HepG2 (cell line): ENCODE data around the gene KPNB1. TPM values are rescaled to one million over a fixed set of nuclear protein-coding genes. Genes with fewer than 3 reads are reported as not detected.

Source experiments
- ATRX ChIP-seq: sonication (generic); formaldehyde crosslinking; IDR thresholded peaks from 2 replicates; pipeline ENCODE4 v1.4.0; 2020; ENCODE audit warnings: missing genetic modification reagents, borderline replicate concordance
- GATA4 ChIP-seq: sonication (generic); IDR thresholded peaks from 2 replicates; pipeline ENCODE4 v1.6.1; 2016; ENCODE audit warnings: antibody characterized with exemption, low read depth, borderline replicate concordance
- GZF1 ChIP-seq: sonication (generic); formaldehyde crosslinking; IDR thresholded peaks from 2 replicates; pipeline ENCODE4 v1.5.1; 2020; ENCODE audit warnings: mild to moderate bottlenecking, missing genetic modification reagents
- HMG20B ChIP-seq: conservative IDR thresholded peaks from 2 replicates; pipeline ENCODE4 v1.6.1; 2016; ENCODE audit warnings: missing genetic modification reagents, missing compliant biosample characterization
- KLF16 ChIP-seq, 2 experiments: sonication (generic) in 1 of 2; formaldehyde crosslinking in 1 of 2; IDR thresholded peaks; 2 replicates each; pipeline versions ENCODE4 v1.6.1 to v1.8.0; 2016 to 2023; ENCODE audit warnings: missing genetic modification reagents in 2 of 2, missing compliant biosample characterization in 1 of 2
- NAIF1 ChIP-seq: sonication (generic); formaldehyde crosslinking; IDR thresholded peaks from 2 replicates; pipeline ENCODE4 v1.5.0; 2020; ENCODE audit warnings: mild to moderate bottlenecking, missing genetic modification reagents, borderline replicate concordance
- PTBP1 ChIP-seq: fragments of 200-400 bp; formaldehyde crosslinking; IDR thresholded peaks from 2 replicates; pipeline ENCODE4 v1.6.1; 2018; ENCODE audit warnings: low read length, low read depth; ENCODE audit not compliant: poor library complexity, severe bottlenecking
- TBP ChIP-seq: sonication (generic); formaldehyde crosslinking; IDR thresholded peaks from 2 replicates; pipeline ENCODE4 v1.5.0; 2020; ENCODE audit warnings: missing genetic modification reagents
- TIGD3 ChIP-seq: sonication (generic); formaldehyde crosslinking; IDR thresholded peaks from 2 replicates; pipeline ENCODE4 v1.5.1; 2020; ENCODE audit warnings: mild to moderate bottlenecking, missing genetic modification reagents, borderline replicate concordance
- ZBTB38 ChIP-seq: sonication (generic); formaldehyde crosslinking; IDR thresholded peaks from 2 replicates; pipeline ENCODE4 v1.5.1; 2020; ENCODE audit warnings: mild to moderate bottlenecking, missing genetic modification reagents
- ZBTB8A ChIP-seq: sonication (generic); formaldehyde crosslinking; IDR thresholded peaks from 2 replicates; pipeline ENCODE4 v1.4.0; 2020; ENCODE audit warnings: mild to moderate bottlenecking, low read depth, missing genetic modification reagents, borderline replicate concordance
- ZFX ChIP-seq: sonication (generic); formaldehyde crosslinking; IDR thresholded peaks from 2 replicates; pipeline ENCODE4 v1.4.0; 2020; ENCODE audit warnings: mild to moderate bottlenecking, low read depth, missing genetic modification reagents, moderate library complexity
- ZNF264 ChIP-seq: sonication (generic); formaldehyde crosslinking; IDR thresholded peaks from 2 replicates; pipeline ENCODE4 v1.4.0; 2020; ENCODE audit warnings: missing genetic modification reagents
- ZNF292 ChIP-seq: sonication (generic); formaldehyde crosslinking; IDR thresholded peaks from 2 replicates; pipeline ENCODE4 v1.8.1; 2022; ENCODE audit warnings: mild to moderate bottlenecking, low read depth, missing genetic modification reagents, borderline replicate concordance
- ZNF3 ChIP-seq: IDR thresholded peaks from 2 replicates; pipeline ENCODE4 v1.7.0; 2017; ENCODE audit warnings: inconsistent platforms
- ZNF33A ChIP-seq: sonication (generic); formaldehyde crosslinking; IDR thresholded peaks from 2 replicates; pipeline ENCODE4 v1.5.1; 2020; ENCODE audit warnings: missing genetic modification reagents, mild to moderate bottlenecking, moderate library complexity, borderline replicate concordance
- ZNF350 ChIP-seq: sonication (generic); formaldehyde crosslinking; IDR thresholded peaks from 2 replicates; pipeline ENCODE4 v1.4.0; 2020; ENCODE audit warnings: mild to moderate bottlenecking, low read depth, missing genetic modification reagents, borderline replicate concordance
- ZNF510 ChIP-seq: sonication (generic); formaldehyde crosslinking; IDR thresholded peaks from 2 replicates; pipeline ENCODE4 v1.4.0; 2020; ENCODE audit warnings: low read depth, mild to moderate bottlenecking, missing genetic modification reagents
- ZNF567 ChIP-seq: sonication (generic); formaldehyde crosslinking; IDR thresholded peaks from 2 replicates; pipeline ENCODE4 v1.8.1; 2023; ENCODE audit warnings: mild to moderate bottlenecking, missing genetic modification reagents, borderline replicate concordance
- polyA plus RNA-seq, 8 experiments: library from polyadenylated mRNA; depleted of rRNA in 3 of 8; stranded (reverse) in 7 of 8; unstranded in 1 of 8; fragments of >200 nt; fragmentation: Illumina TruSeq in 4 of 8; extraction: Trizol in 4 of 8; gene quantifications; 2 replicates each; pipeline versions ENCODE4 v1.2.1 to v1.2.3, GENCODE V29; 2011 to 2016; ENCODE audit warnings: low read depth in 4 of 8, missing spikeins in 1 of 8, mixed read lengths in 1 of 8; ENCODE audit not compliant: insufficient read depth in 1 of 8
- total RNA-seq, 5 experiments: library from RNA; depleted of rRNA; stranded (reverse); fragments of >200 nt; fragmentation: Illumina TruSeq; extraction: Trizol; gene quantifications; 2 replicates each; pipeline ENCODE4 v1.2.3, GENCODE V29; 2016; ENCODE audit warnings: low read depth in 1 of 5
- TF ChIP-seq, protein P1 (sequence below): sonication (generic); formaldehyde crosslinking; IDR thresholded peaks from 2 replicates; pipeline ENCODE4 v1.4.0; 2020; ENCODE audit warnings: missing genetic modification reagents
- TF ChIP-seq, protein P2 (sequence below): sonication (generic); formaldehyde crosslinking; IDR thresholded peaks from 2 replicates; pipeline ENCODE4 v1.5.1; 2020; ENCODE audit warnings: missing genetic modification reagents, mild to moderate bottlenecking, borderline replicate concordance
- TF ChIP-seq, protein P3 (sequence below): IDR thresholded peaks from 2 replicates; pipeline ENCODE4 v1.6.1; 2016
- TF ChIP-seq, protein P4 (sequence below): sonication (generic); formaldehyde crosslinking; IDR thresholded peaks from 2 replicates; pipeline ENCODE4 v1.4.0; 2020; ENCODE audit warnings: missing genetic modification reagents

KPNB1 gene
- total and polyA plus RNA-seq, 2 of the 13 experiments (the other 11 are each of a cell fraction or from before 2014, with no cell fraction given) = 164 to 424 TPM

DNA sequence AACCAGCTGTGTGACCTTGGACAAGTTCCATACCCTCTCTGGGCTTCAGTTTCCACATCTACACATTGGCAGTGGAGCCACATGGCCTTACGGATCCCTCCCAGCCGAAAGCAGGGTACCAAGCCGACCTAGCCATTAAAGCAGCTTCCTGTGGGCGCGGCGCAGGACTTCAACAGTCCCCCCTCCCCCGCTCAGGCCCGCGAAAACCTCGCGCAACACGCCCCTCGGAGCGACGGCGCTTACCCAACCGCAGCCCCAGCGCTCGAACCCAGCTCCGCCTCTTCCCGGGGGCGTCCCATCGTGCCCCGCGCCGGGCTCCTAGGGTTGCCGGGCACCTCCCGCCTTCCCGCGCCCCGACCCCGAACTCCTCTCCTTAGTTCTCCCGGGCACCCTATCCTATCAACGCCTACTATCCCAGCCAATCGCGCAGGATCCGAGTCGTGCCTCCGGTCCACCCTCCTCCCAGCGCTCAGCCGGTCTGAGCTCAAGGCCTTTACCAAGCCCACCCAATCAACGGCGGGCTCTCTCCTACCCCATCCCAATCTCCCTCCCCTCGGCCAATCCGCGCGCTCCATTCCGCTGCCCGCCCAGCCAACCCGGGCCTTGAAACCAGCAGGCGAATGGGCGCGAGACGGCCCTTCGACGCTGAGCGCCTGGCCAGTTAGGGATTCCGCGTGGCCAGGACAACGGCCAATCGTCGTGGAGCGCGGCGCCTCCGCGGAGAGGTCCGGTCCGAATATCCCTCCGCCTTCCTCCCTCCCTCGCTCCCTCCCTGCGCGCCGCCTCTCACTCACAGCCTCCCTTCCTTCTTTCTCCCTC, at the start of gene KPNB1 (continued):
- TF ChIP-seq ZFX (CRISPR knock-in tag) (peak; percentile 86), ZNF3 (peak; percentile 51; the same call in 1 of the 2 replicates), GATA4 (peak; percentile 67), ZNF264 (CRISPR knock-in tag) (peak; percentile 71; the same call in 1 of the 2 replicates), ZNF510 (0 out of 2 replicates have a peak, but pooled peaks have one; percentile 82), TBP (CRISPR knock-in tag) (no peak), GZF1 (CRISPR knock-in tag) (0 out of 2 replicates have a peak, but pooled peaks have one; percentile 57), HMG20B (CRISPR knock-in tag) (peak; percentile 94), PTBP1 (peak; percentile 30), ZNF33A (CRISPR knock-in tag) (no peak), KLF16 (CRISPR knock-in tag; IDR thresholded peaks at IDR 0.05) (peak; percentile 77 to 84; a peak in 3 of 4 replicates), ZBTB8A (CRISPR knock-in tag) (peak; percentile 63; the same call in 1 of the 2 replicates), TIGD3 (CRISPR knock-in tag) (no peak), ZBTB38 (CRISPR knock-in tag) (peak; percentile 48), NAIF1 (CRISPR knock-in tag) (peak; percentile 93), ZNF350 (CRISPR knock-in tag) (peak; percentile 89), ZNF567 (CRISPR knock-in tag) (0 out of 2 replicates have a peak, but pooled peaks have one; percentile 9), ATRX (CRISPR knock-in tag) (no peak; the same call in 1 of the 2 replicates), ZNF292 (CRISPR knock-in tag) (no peak)
- TF ChIP-seq, protein P1, sequence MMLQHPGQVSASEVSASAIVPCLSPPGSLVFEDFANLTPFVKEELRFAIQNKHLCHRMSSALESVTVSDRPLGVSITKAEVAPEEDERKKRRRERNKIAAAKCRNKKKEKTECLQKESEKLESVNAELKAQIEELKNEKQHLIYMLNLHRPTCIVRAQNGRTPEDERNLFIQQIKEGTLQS (CRISPR knock-in tag) = peak; percentile 9; the same call in 1 of the 2 replicates
- TF ChIP-seq, protein P2, sequence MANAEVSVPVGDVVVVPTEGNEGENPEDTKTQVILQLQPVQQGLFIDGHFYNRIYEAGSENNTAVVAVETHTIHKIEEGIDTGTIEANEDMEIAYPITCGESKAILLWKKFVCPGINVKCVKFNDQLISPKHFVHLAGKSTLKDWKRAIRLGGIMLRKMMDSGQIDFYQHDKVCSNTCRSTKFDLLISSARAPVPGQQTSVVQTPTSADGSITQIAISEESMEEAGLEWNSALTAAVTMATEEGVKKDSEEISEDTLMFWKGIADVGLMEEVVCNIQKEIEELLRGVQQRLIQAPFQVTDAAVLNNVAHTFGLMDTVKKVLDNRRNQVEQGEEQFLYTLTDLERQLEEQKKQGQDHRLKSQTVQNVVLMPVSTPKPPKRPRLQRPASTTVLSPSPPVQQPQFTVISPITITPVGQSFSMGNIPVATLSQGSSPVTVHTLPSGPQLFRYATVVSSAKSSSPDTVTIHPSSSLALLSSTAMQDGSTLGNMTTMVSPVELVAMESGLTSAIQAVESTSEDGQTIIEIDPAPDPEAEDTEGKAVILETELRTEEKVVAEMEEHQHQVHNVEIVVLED = peak; percentile 87
- TF ChIP-seq, protein P3, sequence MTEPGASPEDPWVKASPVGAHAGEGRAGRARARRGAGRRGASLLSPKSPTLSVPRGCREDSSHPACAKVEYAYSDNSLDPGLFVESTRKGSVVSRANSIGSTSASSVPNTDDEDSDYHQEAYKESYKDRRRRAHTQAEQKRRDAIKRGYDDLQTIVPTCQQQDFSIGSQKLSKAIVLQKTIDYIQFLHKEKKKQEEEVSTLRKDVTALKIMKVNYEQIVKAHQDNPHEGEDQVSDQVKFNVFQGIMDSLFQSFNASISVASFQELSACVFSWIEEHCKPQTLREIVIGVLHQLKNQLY (CRISPR knock-in tag) = no peak; the same call in 1 of the 2 replicates
- TF ChIP-seq, protein P4, sequence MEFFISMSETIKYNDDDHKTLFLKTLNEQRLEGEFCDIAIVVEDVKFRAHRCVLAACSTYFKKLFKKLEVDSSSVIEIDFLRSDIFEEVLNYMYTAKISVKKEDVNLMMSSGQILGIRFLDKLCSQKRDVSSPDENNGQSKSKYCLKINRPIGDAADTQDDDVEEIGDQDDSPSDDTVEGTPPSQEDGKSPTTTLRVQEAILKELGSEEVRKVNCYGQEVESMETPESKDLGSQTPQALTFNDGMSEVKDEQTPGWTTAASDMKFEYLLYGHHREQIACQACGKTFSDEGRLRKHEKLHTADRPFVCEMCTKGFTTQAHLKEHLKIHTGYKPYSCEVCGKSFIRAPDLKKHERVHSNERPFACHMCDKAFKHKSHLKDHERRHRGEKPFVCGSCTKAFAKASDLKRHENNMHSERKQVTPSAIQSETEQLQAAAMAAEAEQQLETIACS (CRISPR knock-in tag) = peak; percentile 38; the same call in 1 of the 2 replicates
